RPMI8226 (cell line): Measurements from ENCODE around the gene GRN.
"Not testable (repeated sequence)": the region's sequence is repeated elsewhere in the genome, so short reads cannot be mapped to it uniquely, and the experiment has no call there.

ENCODE experiments used
- DNase-seq: peaks from one replicate; pipeline ENCODE4 v3.0.0-alpha.2; 2015

Gene GRN

DNA sequence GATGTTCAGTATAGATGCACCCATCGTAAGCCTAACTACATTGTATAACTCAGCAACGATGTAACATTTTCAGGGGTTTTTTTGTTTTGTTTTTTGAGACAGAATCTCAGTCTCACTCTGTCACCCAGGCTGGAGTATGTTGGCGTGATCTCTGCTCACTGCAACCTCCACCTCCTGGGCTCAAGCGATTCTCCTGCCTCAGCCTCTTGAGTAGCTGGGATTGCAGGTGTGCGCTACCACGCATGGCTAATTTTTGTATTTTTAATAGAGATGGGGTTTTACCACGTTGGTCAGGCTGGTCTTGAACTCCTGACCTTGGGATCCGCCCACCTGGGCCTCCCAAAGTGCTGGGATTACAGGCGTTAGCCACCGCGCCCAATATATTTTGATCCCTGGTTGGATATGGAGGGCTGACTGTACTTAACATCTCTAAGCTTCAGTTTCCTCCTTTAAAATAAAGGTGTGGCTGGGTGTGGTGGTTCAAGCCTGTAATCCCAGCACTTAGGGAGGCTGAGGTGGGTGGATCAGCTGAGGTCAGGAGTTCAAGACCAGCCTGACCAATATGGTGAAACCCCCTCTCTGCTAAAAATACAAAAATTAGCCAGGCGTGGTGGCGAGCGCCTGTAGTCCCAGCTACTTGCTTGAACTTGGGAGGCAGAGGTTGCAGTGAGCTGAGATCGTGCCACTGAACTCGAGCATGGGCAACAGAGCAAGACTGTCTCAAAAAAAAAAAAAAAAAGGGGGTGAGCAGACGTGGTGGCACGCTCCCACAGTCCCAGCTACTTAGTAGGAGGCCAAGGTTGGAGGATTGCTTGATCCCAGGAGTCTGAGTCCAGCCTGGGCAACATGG is 2.3 kb downstream of the GRN start:
- not testable (repeated sequence) for DNase-seq

GRCh38 chr17:44348234-44348987 is 3.3 kb downstream of the GRN start:
- DNase-seq, result peak; percentile 92

DNA sequence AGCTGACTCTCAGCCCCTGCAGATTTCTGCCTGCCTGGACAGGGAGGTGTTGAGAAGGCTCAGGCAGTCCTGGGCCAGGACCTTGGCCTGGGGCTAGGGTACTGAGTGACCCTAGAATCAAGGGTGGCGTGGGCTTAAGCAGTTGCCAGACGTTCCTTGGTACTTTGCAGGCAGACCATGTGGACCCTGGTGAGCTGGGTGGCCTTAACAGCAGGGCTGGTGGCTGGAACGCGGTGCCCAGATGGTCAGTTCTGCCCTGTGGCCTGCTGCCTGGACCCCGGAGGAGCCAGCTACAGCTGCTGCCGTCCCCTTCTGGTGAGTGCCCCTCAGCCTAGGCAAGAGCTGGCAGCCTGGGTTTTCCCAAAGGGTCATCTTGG is 3.9 kb downstream of the GRN start:
- DNase-seq, result no peak

DNA sequence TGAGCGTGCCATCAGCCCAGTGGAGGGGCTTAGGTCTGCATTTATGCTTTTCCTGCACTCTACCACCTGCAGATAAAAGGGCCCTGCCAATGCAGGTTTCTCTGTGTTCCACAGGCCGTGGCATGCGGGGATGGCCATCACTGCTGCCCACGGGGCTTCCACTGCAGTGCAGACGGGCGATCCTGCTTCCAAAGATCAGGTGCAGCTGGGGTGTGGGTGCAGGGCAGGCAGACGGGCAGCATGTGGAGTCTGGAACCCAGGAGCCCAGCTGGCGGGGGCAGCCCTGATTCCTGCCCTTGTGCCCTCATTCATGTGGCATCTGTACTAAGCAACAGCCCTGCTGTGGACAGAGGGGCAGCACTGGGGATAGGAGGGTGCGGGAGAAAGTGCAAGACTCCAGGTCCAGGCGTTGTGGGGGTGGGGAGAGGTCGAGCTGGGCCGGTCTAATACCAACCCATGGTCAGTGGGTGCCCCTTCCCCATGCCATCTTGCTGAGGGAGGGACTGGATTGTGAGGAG is 4.5 kb downstream of the GRN start:
- no peak for DNase-seq

- DNase-seq, result peak; percentile 79
Measured at GRCh38 chr17:44350733-44351226, 5.7 kb downstream of the GRN start.

GRCh38 chr17:44351464-44351863 is 6.4 kb downstream of the GRN start:
- DNase-seq, result no peak

GRCh38 chr17:44351961-44352827 is 7.1 kb downstream of the GRN start:
- DNase-seq, result no peak

GRCh38 chr17:44352828-44353671 is 7.9 kb downstream of the GRN start:
- no peak for DNase-seq

DNA sequence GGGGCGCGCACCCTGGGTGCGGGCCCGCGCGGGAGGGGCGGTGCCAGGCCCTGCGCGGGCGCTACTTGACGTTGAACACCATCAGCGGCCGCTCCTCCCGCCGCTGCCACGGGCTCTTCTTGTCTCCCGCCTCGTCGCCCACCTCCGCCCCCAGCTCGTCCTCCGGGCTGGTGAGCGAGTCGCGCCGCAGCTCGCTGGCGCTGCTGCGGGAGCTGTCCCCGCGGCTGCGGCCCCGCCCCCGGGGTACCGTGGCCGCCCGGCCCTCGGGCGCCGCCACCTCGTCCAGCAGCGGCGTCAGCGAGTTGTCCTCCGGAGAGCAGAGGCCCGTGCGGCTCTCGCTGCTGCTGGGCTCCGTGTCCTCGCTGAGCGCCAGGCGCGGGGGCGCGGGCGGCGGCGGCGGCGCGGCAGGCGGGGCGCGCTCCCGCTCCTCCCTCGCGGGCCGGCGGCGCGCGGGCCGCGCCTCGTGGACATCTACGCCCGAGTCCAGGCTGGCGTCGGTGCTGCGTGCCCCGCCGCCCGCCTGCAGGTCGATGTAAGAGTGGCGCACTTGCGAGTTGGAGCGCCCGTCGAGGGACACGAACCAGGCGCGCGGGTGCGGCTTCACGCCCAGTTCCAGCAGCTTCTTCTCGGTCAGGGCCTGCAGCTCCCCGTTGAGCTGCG is 8.7 kb downstream of the GRN start:
- DNase-seq, result peak; percentile 44

GRCh38 chr17:44354582-44355561 is 9.8 kb downstream of the GRN start:
- DNase-seq, result peak; percentile 67

- DNase-seq, result no peak
Measured at GRCh38 chr17:44355642-44356099, 10.6 kb downstream of the GRN start.

DNA sequence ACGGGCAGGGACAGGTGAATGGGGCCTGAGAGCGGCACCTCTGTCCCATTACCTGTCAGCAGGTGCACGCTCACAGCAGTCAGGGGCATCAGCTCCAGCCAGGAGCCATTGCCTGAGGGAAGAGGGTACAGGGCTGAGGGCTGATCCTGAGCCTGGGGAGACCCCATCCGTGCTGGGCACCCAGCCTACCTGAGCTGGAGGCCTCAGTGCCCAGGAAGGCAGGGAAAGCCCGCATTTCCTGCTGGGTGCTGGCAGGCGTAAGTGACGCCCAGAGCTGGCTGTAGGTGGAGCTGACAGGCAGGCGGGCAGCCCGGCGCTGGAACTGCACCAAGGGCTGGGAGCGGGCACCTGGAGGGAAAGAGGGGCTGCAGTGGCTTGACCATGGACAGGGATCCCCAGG is 11.1 kb downstream of the GRN start:
- no peak for DNase-seq

GRCh38 chr17:44358066-44358465 is 13.0 kb downstream of the GRN start:
- no peak for DNase-seq

DNA sequence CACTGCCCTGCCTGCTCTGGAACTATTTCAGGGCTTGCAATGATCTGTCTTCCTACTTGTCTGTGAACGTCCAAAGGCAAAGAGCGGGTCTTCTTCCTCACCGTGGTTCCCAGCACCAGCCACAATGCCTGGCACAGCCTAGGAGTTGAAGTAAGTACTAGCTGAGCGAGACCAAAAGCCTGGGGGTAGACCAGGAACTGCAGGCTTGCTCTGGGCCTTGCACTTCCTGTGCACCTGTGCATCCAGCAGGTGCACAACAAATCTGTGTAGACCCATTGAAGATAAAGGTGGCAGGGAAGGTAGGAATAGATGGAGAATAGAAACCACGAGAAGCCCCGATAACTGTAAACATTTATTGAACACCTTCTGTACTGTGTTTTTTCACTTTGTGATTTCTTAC is 13.9 kb downstream of the GRN start:
- peak; percentile 84 for DNase-seq

DNA sequence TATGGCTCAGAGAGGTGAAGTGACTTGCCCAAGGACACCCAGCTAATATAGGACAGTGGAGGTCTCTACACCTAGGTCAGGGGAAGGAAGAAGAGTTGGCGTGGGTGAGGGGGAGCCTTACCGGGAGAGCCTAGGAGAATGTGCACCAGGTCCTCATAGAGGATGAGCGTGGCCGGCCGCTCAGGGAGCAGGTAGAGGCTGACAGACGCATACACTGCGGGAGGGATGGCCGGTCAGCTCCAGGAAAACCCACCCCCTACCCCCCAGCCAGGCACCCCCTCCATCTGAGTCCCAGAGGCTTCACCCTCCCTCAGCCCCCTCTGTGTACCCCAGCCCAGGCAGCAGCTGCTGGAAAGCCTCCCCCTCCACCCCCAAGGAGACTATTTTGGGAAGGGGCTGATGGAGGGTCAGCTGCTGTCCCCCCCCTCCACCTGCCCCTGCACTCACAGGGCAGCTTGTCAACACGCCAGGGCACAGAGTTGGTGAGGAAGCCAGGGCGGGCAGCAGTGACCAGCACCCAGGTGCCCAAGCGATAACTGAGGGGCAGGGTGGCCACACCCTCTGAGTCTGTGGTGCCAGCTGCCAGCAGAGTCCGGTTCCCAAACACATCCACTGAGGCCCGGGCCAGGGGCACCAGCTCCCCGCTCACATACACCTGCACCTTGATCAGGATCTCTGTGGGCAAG is 14.5 kb downstream of the GRN start:
- no peak for DNase-seq

- DNase-seq, result no peak
Measured at GRCh38 chr17:44360144-44360533, 15.0 kb downstream of the GRN start.

DNA sequence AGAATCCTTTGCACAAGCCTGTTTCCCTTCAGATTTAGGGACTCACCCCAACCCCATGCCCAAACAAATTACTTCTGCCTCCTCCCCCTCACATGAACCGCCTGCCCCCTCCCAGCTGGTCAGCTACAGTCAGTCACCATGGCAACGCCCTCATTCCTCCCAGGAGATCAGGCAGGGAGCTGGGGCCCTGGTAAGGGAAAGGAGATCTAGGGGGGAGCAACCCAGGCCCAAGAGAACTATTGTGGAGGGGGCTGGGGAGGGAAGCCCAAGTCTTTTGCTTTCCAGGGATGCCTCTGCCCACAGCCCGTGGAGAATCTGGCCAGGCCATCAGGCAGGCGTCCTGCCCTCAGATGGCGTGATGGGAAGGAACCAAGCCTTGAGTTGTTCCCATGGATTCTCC is 15.7 kb downstream of the GRN start:
- DNase-seq, result no peak

GRCh38 chr17:44361292-44362260 is 16.5 kb downstream of the GRN start:
- no peak for DNase-seq
